Measurements from ENCODE around the gene SNAPC5. TPM values are rescaled to one million over a fixed set of nuclear protein-coding genes. Genes with fewer than 3 reads are reported as not detected.

SNAPC5 gene
- polyA plus RNA-seq, 3 donors = 15.6 to 32.5 (median 30.2) TPM

DNA sequence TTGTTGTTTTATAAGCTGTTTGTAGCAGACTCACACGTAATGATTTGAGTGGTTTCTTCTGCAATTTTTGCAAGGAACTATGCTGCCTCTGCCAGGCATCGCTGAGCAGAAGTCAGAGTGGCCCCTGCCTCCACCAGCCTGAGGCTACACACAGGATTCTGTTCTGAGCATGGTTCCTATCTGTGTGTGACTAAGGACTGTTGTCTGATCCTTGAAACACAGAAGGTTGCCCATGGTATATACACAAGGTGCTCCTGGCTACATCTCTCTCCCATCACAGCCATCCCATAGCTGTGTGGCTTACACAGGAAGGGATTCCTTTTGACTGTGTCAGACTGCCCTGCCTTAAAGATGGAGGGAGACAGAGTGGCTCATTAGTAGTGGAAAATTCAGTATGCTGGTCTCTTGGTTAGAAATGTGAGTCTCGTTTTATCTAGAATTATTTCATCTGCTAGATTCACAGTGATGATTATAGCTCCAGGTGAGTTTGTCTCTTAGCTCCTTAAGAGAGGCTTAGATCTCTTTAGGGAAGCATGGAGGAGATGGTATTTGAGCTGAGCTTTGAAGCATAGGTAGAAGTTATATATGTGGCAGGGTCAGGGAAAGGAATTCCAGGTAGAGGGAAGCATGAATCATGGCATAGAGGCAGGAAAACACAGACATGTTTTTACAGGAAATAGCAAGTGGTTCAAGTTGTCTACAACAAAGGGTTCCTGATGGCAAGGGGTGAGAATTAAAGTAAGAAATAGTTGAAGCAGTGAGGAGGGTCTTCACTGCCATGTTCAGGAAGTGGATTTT lies 37.5 kb downstream of the SNAPC5 start:
- intact Hi-C loops (cut with micrococcal nuclease) = no loop called here
- Histone ChIP-seq H3K27ac (ENCODE audit: low read depth in 1 of 2, low read length in 2 of 2) (peak overlapping the region in 1 of 2 donors; percentile 37), H3K9ac (ENCODE audit: insufficient read depth, low read length, poor library complexity, severe bottlenecking) (no peak overlapping the region), H3K79me2 (ENCODE audit: insufficient read depth, low read length) (peaks cover 2% of the 10 kb centered on the region), H4K20me1 (ENCODE audit: insufficient read depth, low read length) (peaks cover 11% of the 10 kb centered on the region), H3K4me1 (ENCODE audit: control insufficient read depth in 1 of 2, insufficient read depth in 2 of 2, low read length in 2 of 2) (peaks cover 5 to 6% of the 10 kb centered on the region in 2 donors), H3K27me3 (ENCODE audit: control insufficient read depth in 2 of 2, insufficient read depth in 2 of 2, low read length in 2 of 2) (no peaks in the 10 kb centered on the region), H3K9me3 (replicated peaks in 1 of 2; ENCODE audit: control insufficient read depth in 1 of 2, insufficient read depth in 1 of 2, low read length in 2 of 2) (no peaks in the 10 kb centered on the region), H3K4me2 (replicated peaks; ENCODE audit: extremely low read depth, low read length, poor library complexity, severe bottlenecking) (no peak overlapping the region), H3K4me3 (replicated peaks in 1 of 3; ENCODE audit: low read depth in 2 of 3, low read length in 3 of 3) (no peak overlapping the region), H2AFZ (ENCODE audit: insufficient read depth, low read depth, low read length, poor library complexity, severe bottlenecking) (no peak overlapping the region), H3K36me3 (replicated peaks in 1 of 2; ENCODE audit: control insufficient read depth in 1 of 2, insufficient read depth in 2 of 2, low read length in 2 of 2) (peaks cover 20 to 61% of the 10 kb centered on the region in 2 donors)
- H3K4me1 Mint-ChIP-seq = peaks cover 16% of the 10 kb centered on the region
- peak overlapping the region in 3 of 7 donors; percentile 23 to 46 (median 24) for H3K27ac Mint-ChIP-seq
- no peak for DNase-seq
- H3K4me3 Mint-ChIP-seq = no peak overlapping the region
- WGBS (ENCODE audit: insufficient coverage) = 75% methylated on average over 2 of the region's 3 CpGs
- H3K36me3 Mint-ChIP-seq = peaks cover 50 to 67% of the 10 kb centered on the region in 2 donors
- H3K27me3 Mint-ChIP-seq (ENCODE audit: low read depth in 3 of 3) = peaks cover 0 to 2% (median 1%) of the 10 kb centered on the region in 3 donors
- H3K9me3 Mint-ChIP-seq = peaks cover 0 to 2% (median 0%) of the 10 kb centered on the region in 7 donors
- TF ChIP-seq, protein P1, sequence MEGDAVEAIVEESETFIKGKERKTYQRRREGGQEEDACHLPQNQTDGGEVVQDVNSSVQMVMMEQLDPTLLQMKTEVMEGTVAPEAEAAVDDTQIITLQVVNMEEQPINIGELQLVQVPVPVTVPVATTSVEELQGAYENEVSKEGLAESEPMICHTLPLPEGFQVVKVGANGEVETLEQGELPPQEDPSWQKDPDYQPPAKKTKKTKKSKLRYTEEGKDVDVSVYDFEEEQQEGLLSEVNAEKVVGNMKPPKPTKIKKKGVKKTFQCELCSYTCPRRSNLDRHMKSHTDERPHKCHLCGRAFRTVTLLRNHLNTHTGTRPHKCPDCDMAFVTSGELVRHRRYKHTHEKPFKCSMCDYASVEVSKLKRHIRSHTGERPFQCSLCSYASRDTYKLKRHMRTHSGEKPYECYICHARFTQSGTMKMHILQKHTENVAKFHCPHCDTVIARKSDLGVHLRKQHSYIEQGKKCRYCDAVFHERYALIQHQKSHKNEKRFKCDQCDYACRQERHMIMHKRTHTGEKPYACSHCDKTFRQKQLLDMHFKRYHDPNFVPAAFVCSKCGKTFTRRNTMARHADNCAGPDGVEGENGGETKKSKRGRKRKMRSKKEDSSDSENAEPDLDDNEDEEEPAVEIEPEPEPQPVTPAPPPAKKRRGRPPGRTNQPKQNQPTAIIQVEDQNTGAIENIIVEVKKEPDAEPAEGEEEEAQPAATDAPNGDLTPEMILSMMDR (IDR thresholded peaks at IDR 0.05) = no peak

DNA sequence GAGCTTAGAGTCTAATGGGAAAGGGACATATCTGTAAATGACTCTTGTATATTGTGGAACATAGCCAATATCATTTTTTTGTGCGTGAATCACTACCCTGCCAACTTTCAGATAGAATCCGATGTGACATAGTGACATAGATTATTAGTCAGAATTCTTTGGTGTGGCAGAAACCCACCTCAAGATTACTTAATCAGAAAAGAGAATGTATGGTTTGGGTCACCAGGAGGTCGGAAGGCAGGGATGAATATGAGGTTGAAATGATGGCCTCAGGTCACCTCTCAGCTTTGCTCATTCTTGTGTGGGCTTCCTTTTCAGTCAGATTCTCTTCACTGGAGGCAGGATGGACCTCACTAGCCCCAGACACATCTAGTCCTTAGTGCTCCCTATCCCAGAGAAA lies 41.4 kb downstream of the SNAPC5 start:
- Histone ChIP-seq H3K4me2 (replicated peaks; ENCODE audit: extremely low read depth, low read length, poor library complexity, severe bottlenecking) (no peak overlapping the region), H4K20me1 (ENCODE audit: insufficient read depth, low read length) (peaks cover 20% of the 10 kb centered on the region), H3K79me2 (ENCODE audit: insufficient read depth, low read length) (peaks cover 6% of the 10 kb centered on the region), H3K4me1 (ENCODE audit: control insufficient read depth in 1 of 2, insufficient read depth in 2 of 2, low read length in 2 of 2) (peaks cover 15 to 25% of the 10 kb centered on the region in 2 donors), H3K36me3 (replicated peaks in 1 of 2; ENCODE audit: control insufficient read depth in 1 of 2, insufficient read depth in 2 of 2, low read length in 2 of 2) (peaks cover 13 to 48% of the 10 kb centered on the region in 2 donors), H3K9ac (ENCODE audit: insufficient read depth, low read length, poor library complexity, severe bottlenecking) (no peak overlapping the region), H2AFZ (ENCODE audit: insufficient read depth, low read depth, low read length, poor library complexity, severe bottlenecking) (no peak overlapping the region), H3K27ac (ENCODE audit: low read depth in 1 of 2, low read length in 2 of 2) (peak overlapping the region in 1 of 2 donors; percentile 22), H3K27me3 (ENCODE audit: control insufficient read depth in 2 of 2, insufficient read depth in 2 of 2, low read length in 2 of 2) (no peaks in the 10 kb centered on the region), H3K9me3 (replicated peaks in 1 of 2; ENCODE audit: control insufficient read depth in 1 of 2, insufficient read depth in 1 of 2, low read length in 2 of 2) (no peaks in the 10 kb centered on the region), H3K4me3 (replicated peaks in 1 of 3; ENCODE audit: low read depth in 2 of 3, low read length in 3 of 3) (no peak overlapping the region)
- H3K9me3 Mint-ChIP-seq = no peaks in the 10 kb centered on the region
- peaks cover 0 to 1% (median 0%) of the 10 kb centered on the region in 3 donors for H3K27me3 Mint-ChIP-seq (ENCODE audit: low read depth in 3 of 3)
- H3K27ac Mint-ChIP-seq = peak overlapping the region in 3 of 7 donors; percentile 33 to 76 (median 60)
- TF ChIP-seq, protein P1 (IDR thresholded peaks at IDR 0.05) = no peak
- intact Hi-C loops (cut with micrococcal nuclease) = no loop called here
- peaks cover 44 to 53% of the 10 kb centered on the region in 2 donors for H3K36me3 Mint-ChIP-seq
- no peak overlapping the region for H3K4me3 Mint-ChIP-seq
- H3K4me1 Mint-ChIP-seq = peaks cover 31% of the 10 kb centered on the region
- DNase-seq = no peak
- no CpG with 5 or more reads among the region's 3 CpGs for WGBS (ENCODE audit: insufficient coverage)

Data from CD14-positive monocyte (primary cell).